Vagina (tissue), 2 donors: ENCODE results near the gene ENGASE. TPM values are rescaled to one million over a fixed set of nuclear protein-coding genes. Genes with fewer than 3 reads are reported as not detected.
"Not testable (repeated sequence)": the region's sequence is repeated elsewhere in the genome, so short reads cannot be mapped to it uniquely, and the experiment has no call there.

Source experiments
- DNase-seq, 2 donors: peaks; one replicate each; pipeline ENCODE4 v3.0.0-alpha.2; 2017; ENCODE audit errors: extremely low spot score in 2 of 2
- H3K27ac ChIP-seq: fragments of 200-600 bp; sonication (generic); one replicate; pipeline ENCODE4 v1.5.1; 2019
- H3K27me3 ChIP-seq: fragments of 200-600 bp; sonication (generic); one replicate; pipeline ENCODE4 v1.5.1; 2019
- H3K36me3 ChIP-seq, 2 donors: fragments of 200-600 bp; sonication (generic); one replicate each; pipeline ENCODE4 v1.5.1; 2017 to 2019
- H3K4me1 ChIP-seq: fragments of 200-600 bp; sonication (generic); one replicate; pipeline ENCODE4 v1.5.1; 2019
- H3K4me3 ChIP-seq, 2 donors: fragments of 200-600 bp; sonication (generic); 1 replicate in 1 of 2; 2 replicates in 1 of 2; pipeline ENCODE4 v1.5.1; 2016 to 2019
- H3K9me3 ChIP-seq: fragments of 200-600 bp; sonication (generic); one replicate; pipeline ENCODE4 v1.5.1; 2019
- CTCF ChIP-seq, 3 experiments: fragments of 450-650 bp in 2 of 3; fragments of 200-600 bp in 1 of 3; sonication (generic) in 1 of 3; IDR thresholded peaks; one replicate each; pipeline ENCODE4 v1.5.1; 2017 to 2019; ENCODE audit warnings: antibody characterized with exemption in 3 of 3, mild to moderate bottlenecking in 2 of 3, moderate library complexity in 2 of 3
- POLR2A ChIP-seq, 2 donors: fragments of 450-650 bp; IDR thresholded peaks; one replicate each; pipeline ENCODE4 v1.6.1; 2017; ENCODE audit warnings: antibody characterized with exemption in 2 of 2, mild to moderate bottlenecking in 2 of 2, moderate library complexity in 2 of 2
- POLR2AphosphoS5 ChIP-seq, 2 donors: sonication (generic); formaldehyde crosslinking; IDR thresholded peaks; one replicate each; pipeline ENCODE4 v1.9.0; 2017; ENCODE audit warnings: antibody characterized with exemption in 2 of 2, mild to moderate bottlenecking in 2 of 2, low read depth in 1 of 2; ENCODE audit not compliant: insufficient read depth in 1 of 2
- intact Hi-C: fragments of 100-400 bp; cut with DNase I; formaldehyde crosslinking; loops from one replicate; pipeline ENCODE4 v1.15.1; 2023
- total RNA-seq: library from RNA; depleted of rRNA; stranded (reverse); fragments of >200 nt; gene quantifications from one replicate; pipeline ENCODE4 v1.2.3, GENCODE V29; 2016

The ENGASE gene
- total RNA-seq, 1 donor from 2014 or later: 13.8 TPM

GRCh38 chr17:79073016-79073705, 1.5 kb upstream of the ENGASE start:
- Histone ChIP-seq H3K4me3 (no peak overlapping the region), H3K4me1 (peaks cover 28% of the 10 kb centered on the region), H3K27ac (peak overlapping the region; percentile 90), H3K9me3 (no peaks in the 10 kb centered on the region), H3K36me3 (peaks cover 0 to 5% of the 10 kb centered on the region in 2 donors), H3K27me3 (no peaks in the 10 kb centered on the region)
- intact Hi-C loops: no loop called here
- DNase-seq: no peak
- TF ChIP-seq POLR2A (IDR thresholded peaks at IDR 0.05): no peak
- no peak for TF ChIP-seq POLR2AphosphoS5 (IDR thresholded peaks at IDR 0.05; ENCODE audit: insufficient read depth in 1 of 2, low read depth in 1 of 2)
- no peak for TF ChIP-seq CTCF (IDR thresholded peaks at IDR 0.05)

GRCh38 chr17:79073706-79074088, 927 bp upstream of the ENGASE start:
- no peaks in the 10 kb centered on the region for H3K27me3 ChIP-seq
- no peak for DNase-seq
- H3K9me3 ChIP-seq: no peaks in the 10 kb centered on the region
- peak overlapping the region; percentile 90 for H3K27ac ChIP-seq
- TF ChIP-seq POLR2A (IDR thresholded peaks at IDR 0.05) (no peak), POLR2AphosphoS5 (IDR thresholded peaks at IDR 0.05; ENCODE audit: insufficient read depth in 1 of 2, low read depth in 1 of 2) (no peak), CTCF (IDR thresholded peaks at IDR 0.05) (no peak)
- H3K4me3 ChIP-seq: peak overlapping the region in 1 of 2 donors; percentile 92
- intact Hi-C loops: no loop called here
- peaks cover 28% of the 10 kb centered on the region for H3K4me1 ChIP-seq
- H3K36me3 ChIP-seq: peaks cover 0 to 9% of the 10 kb centered on the region in 2 donors

GRCh38 chr17:79074121-79074648, 439 bp upstream of the ENGASE start:
- H3K36me3 ChIP-seq, H3K9me3 ChIP-seq, intact Hi-C loops, DNase-seq, H3K27me3 ChIP-seq: not testable (repeated sequence)
- Histone ChIP-seq H3K4me3 (peak overlapping the region; percentile 91 to 92), H3K4me1 (peaks cover 28% of the 10 kb centered on the region), H3K27ac (peak overlapping the region; percentile 90)
- peak; percentile 16 to 68 for TF ChIP-seq POLR2AphosphoS5 (IDR thresholded peaks at IDR 0.05; ENCODE audit: insufficient read depth in 1 of 2, low read depth in 1 of 2)

GRCh38 chr17:79075446-79075750, 774 bp downstream of the ENGASE start:
- H3K4me1 ChIP-seq: peaks cover 28% of the 10 kb centered on the region
- peak overlapping the region; percentile 91 to 92 for H3K4me3 ChIP-seq
- no peak for TF ChIP-seq CTCF (IDR thresholded peaks at IDR 0.05)
- TF ChIP-seq POLR2AphosphoS5 (IDR thresholded peaks at IDR 0.05; ENCODE audit: insufficient read depth in 1 of 2, low read depth in 1 of 2): no peak
- TF ChIP-seq POLR2A (IDR thresholded peaks at IDR 0.05): no peak
- DNase-seq: no peak
- no peaks in the 10 kb centered on the region for H3K9me3 ChIP-seq
- intact Hi-C loops: no loop called here
- peaks cover 0 to 19% of the 10 kb centered on the region in 2 donors for H3K36me3 ChIP-seq
- peak overlapping the region; percentile 90 for H3K27ac ChIP-seq
- no peaks in the 10 kb centered on the region for H3K27me3 ChIP-seq

- Histone ChIP-seq H3K4me1 (peaks cover 28% of the 10 kb centered on the region), H3K27me3 (no peaks in the 10 kb centered on the region), H3K27ac (no peak overlapping the region), H3K9me3 (no peaks in the 10 kb centered on the region), H3K4me3 (peak overlapping the region; percentile 91 to 92), H3K36me3 (peaks cover 0 to 25% of the 10 kb centered on the region in 2 donors)
- DNase-seq: no peak
- intact Hi-C loops: no loop called here
- TF ChIP-seq POLR2AphosphoS5 (IDR thresholded peaks at IDR 0.05; ENCODE audit: insufficient read depth in 1 of 2, low read depth in 1 of 2) (no peak), CTCF (IDR thresholded peaks at IDR 0.05) (no peak), POLR2A (IDR thresholded peaks at IDR 0.05) (no peak)
These were observed 1.3 kb downstream of the ENGASE start for GRCh38 chr17:79075861-79076406.
